NCI-H69 (cell line): ENCODE results near the gene TMEM255B.
A peak's percentile ranks its signal among the peaks of the same experiment; 100 is the strongest.
"Not testable (repeated sequence)": the region's sequence is repeated elsewhere in the genome, so short reads cannot be mapped to it uniquely, and the experiment has no call there.

Experiments used
- DNase-seq: peaks from one replicate; lab custom pipeline; 2025; lab: John Stamatoyannopoulos, UW

TMEM255B gene

GRCh38 chr13:113787694-113788093, 28.7 kb downstream of the TMEM255B start:
- DNase-seq = peak; percentile 41

GRCh38 chr13:113788413-113789135, 29.5 kb downstream of the TMEM255B start:
- peak; percentile 25 for DNase-seq

GRCh38 chr13:113789167-113789566, 30.1 kb downstream of the TMEM255B start:
- no peak for DNase-seq

GRCh38 chr13:113789931-113790330, 30.9 kb downstream of the TMEM255B start:
- not testable (repeated sequence) for DNase-seq

GRCh38 chr13:113791226-113791625, 32.2 kb downstream of the TMEM255B start:
- DNase-seq = no peak

GRCh38 chr13:113791761-113792160, 32.7 kb downstream of the TMEM255B start:
- no peak for DNase-seq

- no peak for DNase-seq
Observed at GRCh38 chr13:113792236-113792770, 33.3 kb downstream of the TMEM255B start.

GRCh38 chr13:113792886-113793717, 34.1 kb downstream of the TMEM255B start:
- DNase-seq = no peak

- DNase-seq = no peak
Observed at GRCh38 chr13:113793718-113794085, 34.7 kb downstream of the TMEM255B start.

- DNase-seq = no peak
Observed at GRCh38 chr13:113794086-113794485, 35.1 kb downstream of the TMEM255B start.

- DNase-seq = no peak
Observed at GRCh38 chr13:113794764-113795173, 35.7 kb downstream of the TMEM255B start.

GRCh38 chr13:113795362-113795761, 36.3 kb downstream of the TMEM255B start:
- not testable (repeated sequence) for DNase-seq

GRCh38 chr13:113796211-113796963, 37.4 kb downstream of the TMEM255B start:
- no peak for DNase-seq

GRCh38 chr13:113796964-113797676, 38.1 kb downstream of the TMEM255B start:
- no peak for DNase-seq

GRCh38 chr13:113798200-113798811, 39.3 kb downstream of the TMEM255B start:
- DNase-seq = no peak

GRCh38 chr13:113800576-113800926, 41.5 kb downstream of the TMEM255B start:
- DNase-seq = no peak

GRCh38 chr13:113801289-113801961, 42.4 kb downstream of the TMEM255B start:
- no peak for DNase-seq

GRCh38 chr13:113802090-113802531, 43.1 kb downstream of the TMEM255B start:
- DNase-seq = peak; percentile 45

GRCh38 chr13:113802761-113803160, 43.7 kb downstream of the TMEM255B start:
- DNase-seq = no peak

GRCh38 chr13:113803409-113804016, 44.5 kb downstream of the TMEM255B start:
- DNase-seq = no peak
